GM18498 (cell line): ENCODE results near the gene VPS33A.

Experiments used
- ATAC-seq: cut with Tn5 transposase; IDR thresholded peaks from one replicate; pipeline ENCODE4 v1.9.1; 2021; ENCODE audit warnings: mild to moderate bottlenecking, moderate library complexity; ENCODE audit not compliant: unreplicated experiment

Gene VPS33A

GRCh38 chr12:122184517-122184916, 81.8 kb downstream of the VPS33A start:
- no peak for ATAC-seq

- ATAC-seq: no peak
Observed at GRCh38 chr12:122183588-122183940, 82.7 kb downstream of the VPS33A start.

GRCh38 chr12:122182887-122183587, 83.3 kb downstream of the VPS33A start, which contains the start of gene LRRC43:
Gene LRRC43 (plus strand): TSS chr12:122183123. CDS start chr12:122183145, 22 bp downstream.
- ATAC-seq: no peak
